K562 (cell line): Measurements from ENCODE around the gene UBE2Q1. TPM values are rescaled to one million over a fixed set of nuclear protein-coding genes. Genes with fewer than 3 reads are reported as not detected.
A peak's percentile ranks its signal among the peaks of the same experiment; 100 is the strongest.

Source experiments
- HMGN3 ChIP-seq: IDR thresholded peaks from 2 replicates; pipeline ENCODE4 v1.6.1; 2011; ENCODE audit warnings: borderline replicate concordance, low read depth, mild to moderate bottlenecking, mixed read lengths, low read length; ENCODE audit not compliant: insufficient read length; ENCODE audit errors: extremely low read depth
- MYC ChIP-seq, 2 experiments: fragments of 250-450 bp in 1 of 2; sonication (Bioruptor Pico) in 1 of 2; IDR thresholded peaks; 2 replicates each; pipeline versions ENCODE4 v1.5.1 to v1.6.1; 2012 to 2021; ENCODE audit warnings: low read depth in 2 of 2, borderline replicate concordance in 1 of 2, improper control_type of control experiment in 1 of 2, low read length in 1 of 2, mild to moderate bottlenecking in 1 of 2, moderate library complexity in 1 of 2
- NR2C1 ChIP-seq, 2 experiments: fragments of 450-650 bp; IDR thresholded peaks; 2 replicates each; pipeline ENCODE4 v1.6.1; 2017; ENCODE audit warnings: mild to moderate bottlenecking in 2 of 2, antibody characterized with exemption in 1 of 2, inconsistent platforms in 1 of 2, missing compliant biosample characterization in 1 of 2, missing genetic modification characterization in 1 of 2
- SIN3A ChIP-seq, 2 experiments: fragments of 150-350 bp in 1 of 2; IDR thresholded peaks; 2 replicates each; pipeline ENCODE4 v1.6.1; 2011 to 2016; ENCODE audit warnings: borderline replicate concordance in 2 of 2, low read depth in 2 of 2, low read length in 2 of 2, mild to moderate bottlenecking in 2 of 2, moderate library complexity in 2 of 2; ENCODE audit not compliant: control insufficient read depth in 1 of 2
- WHSC1 ChIP-seq: IDR thresholded peaks from one replicate; pipeline ENCODE4 v1.6.1; 2012; ENCODE audit warnings: low read length, control low read depth, inconsistent platforms
- polyA plus RNA-seq, 8 experiments: library from polyadenylated mRNA; depleted of rRNA in 4 of 8; stranded (reverse) in 5 of 8; unstranded in 3 of 8; fragments of >200 nt; fragmentation: Nextera tagmentation in 2 of 8; fragmentation: Illumina TruSeq in 1 of 8; extraction: Ambion mirVana in 2 of 8; extraction: Trizol in 1 of 8; gene quantifications; 2 replicates each; pipeline versions ENCODE4 v1.2.1 to v1.2.3, GENCODE V29; 2011 to 2014; ENCODE audit warnings: inconsistent platforms in 1 of 8, missing spikeins in 1 of 8
- total RNA-seq, 7 experiments: library from RNA; depleted of rRNA in 6 of 7; stranded (reverse); fragments of >200 nt in 6 of 7; fragmentation: Illumina TruSeq in 2 of 7; extraction: Trizol in 2 of 7; gene quantifications; 2 replicates each; pipeline versions ENCODE4 v1.2.1 to v1.2.3, GENCODE V29; 2011 to 2021; ENCODE audit warnings: low replicate concordance in 1 of 7
- TF ChIP-seq, protein P1 (sequence below), 2 experiments: fragments of 450-650 bp; IDR thresholded peaks; 2 replicates each; pipeline ENCODE4 v1.6.1; 2016; ENCODE audit warnings: mild to moderate bottlenecking in 2 of 2, borderline replicate concordance in 1 of 2, low read depth in 1 of 2, moderate library complexity in 1 of 2
- TF ChIP-seq, protein P2 (sequence below), 2 experiments: fragments of 450-650 bp; formaldehyde crosslinking in 1 of 2; IDR thresholded peaks; 2 replicates each; pipeline versions ENCODE4 v1.4.0 to v1.6.1; 2014 to 2020; ENCODE audit warnings: mild to moderate bottlenecking in 2 of 2, borderline replicate concordance in 1 of 2, low read depth in 1 of 2

Gene UBE2Q1
- total and polyA plus RNA-seq, 9 of the 15 experiments (the other 6 are each of a cell fraction or from before 2014, with no cell fraction given), result 8.0 to 58.8 (median 27.6) TPM

GRCh38 chr1:154607609-154608396, 49.3 kb upstream of the UBE2Q1 start, which contains the start of gene ADAR (continued):
- TF ChIP-seq, protein P1, sequence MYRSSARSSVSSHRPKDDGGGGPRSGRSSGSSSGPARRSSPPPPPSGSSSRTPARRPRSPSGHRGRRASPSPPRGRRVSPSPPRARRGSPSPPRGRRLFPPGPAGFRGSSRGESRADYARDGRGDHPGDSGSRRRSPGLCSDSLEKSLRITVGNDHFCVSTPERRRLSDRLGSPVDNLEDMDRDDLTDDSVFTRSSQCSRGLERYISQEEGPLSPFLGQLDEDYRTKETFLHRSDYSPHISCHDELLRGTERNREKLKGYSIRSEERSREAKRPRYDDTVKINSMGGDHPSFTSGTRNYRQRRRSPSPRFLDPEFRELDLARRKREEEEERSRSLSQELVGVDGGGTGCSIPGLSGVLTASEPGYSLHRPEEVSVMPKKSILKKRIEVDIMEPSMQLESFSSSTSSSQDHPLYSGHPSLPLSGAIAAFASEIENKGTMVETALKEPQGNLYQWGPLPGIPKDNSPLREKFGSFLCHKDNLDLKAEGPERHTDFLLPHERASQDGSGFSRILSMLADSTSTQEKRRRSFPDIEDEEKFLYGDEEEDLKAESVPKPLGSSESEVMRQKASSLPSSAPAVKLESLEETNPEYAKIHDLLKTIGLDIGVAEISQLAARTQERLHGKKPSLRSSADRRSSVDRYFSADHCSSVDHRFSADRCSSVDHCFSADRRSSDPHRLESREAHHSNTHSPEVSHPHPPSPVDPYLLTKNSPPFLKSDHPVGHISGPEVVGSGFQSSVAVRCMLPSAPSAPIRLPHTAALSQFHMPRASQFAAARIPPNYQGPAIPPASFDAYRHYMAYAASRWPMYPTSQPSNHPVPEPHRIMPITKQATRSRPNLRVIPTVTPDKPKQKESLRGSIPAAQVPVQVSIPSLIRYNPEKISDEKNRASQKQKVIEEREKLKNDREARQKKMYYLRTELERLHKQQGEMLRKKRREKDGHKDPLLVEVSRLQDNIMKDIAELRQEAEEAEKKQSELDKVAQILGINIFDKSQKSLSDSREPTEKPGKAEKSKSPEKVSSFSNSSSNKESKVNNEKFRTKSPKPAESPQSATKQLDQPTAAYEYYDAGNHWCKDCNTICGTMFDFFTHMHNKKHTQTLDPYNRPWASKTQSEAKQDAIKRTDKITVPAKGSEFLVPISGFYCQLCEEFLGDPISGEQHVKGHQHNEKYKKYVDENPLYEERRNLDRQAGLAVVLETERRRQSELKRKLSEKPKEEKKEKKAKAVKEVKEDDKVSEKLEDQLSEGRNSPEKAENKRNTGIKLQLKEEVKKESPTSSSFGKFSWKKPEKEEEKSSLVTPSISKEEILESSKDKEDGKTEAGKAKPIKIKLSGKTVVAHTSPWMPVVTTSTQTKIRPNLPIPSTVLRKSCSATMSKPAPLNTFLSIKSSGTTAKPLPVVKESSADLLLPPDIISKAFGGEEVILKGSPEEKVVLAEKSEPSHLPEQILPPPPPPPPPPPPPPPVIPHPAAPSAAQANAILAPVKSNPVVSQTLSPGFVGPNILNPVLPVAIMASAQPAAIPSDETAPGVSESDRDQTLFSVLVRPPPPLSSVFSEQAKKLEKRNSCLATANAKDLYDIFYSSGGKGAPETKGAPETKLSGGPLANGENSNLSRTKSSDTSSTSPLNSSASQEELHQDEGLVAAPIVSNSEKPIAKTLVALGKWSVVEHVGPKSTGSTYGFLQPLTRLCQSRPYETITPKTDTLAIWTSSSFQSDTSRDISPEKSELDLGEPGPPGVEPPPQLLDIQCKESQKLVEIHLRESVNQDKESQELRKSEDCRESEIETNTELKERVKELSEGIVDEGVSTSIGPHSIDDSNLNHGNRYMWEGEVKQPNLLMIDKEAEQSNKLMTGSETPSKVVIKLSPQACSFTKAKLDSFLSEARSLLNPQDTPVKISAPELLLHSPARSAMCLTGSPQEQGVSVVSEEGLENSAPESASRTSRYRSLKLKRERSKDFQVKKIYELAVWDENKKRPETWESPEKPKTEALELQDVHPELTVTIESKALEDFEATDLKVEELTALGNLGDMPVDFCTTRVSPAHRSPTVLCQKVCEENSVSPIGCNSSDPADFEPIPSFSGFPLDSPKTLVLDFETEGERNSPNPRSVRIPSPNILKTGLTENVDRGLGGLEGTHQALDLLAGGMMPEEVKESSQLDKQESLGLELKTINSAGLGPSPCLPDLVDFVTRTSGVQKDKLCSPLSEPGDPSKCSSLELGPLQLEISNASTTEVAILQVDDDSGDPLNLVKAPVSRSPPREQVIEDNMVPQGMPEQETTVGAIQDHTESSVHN (IDR thresholded peaks at IDR 0.05; ENCODE audit: borderline replicate concordance in 1 of 2, low read depth in 1 of 2), result peak in 1 of 2 experiments; percentile 67; a peak in 1 of 4 replicates
- peak; percentile 53 for TF ChIP-seq HMGN3
- 0 out of 4 replicates have a peak, but pooled peaks of 1 of the 2 experiments have one; percentile 4 for TF ChIP-seq SIN3A (IDR thresholded peaks at IDR 0.05; ENCODE audit: borderline replicate concordance in 2 of 2, control insufficient read depth in 1 of 2, low read depth in 2 of 2, low read length in 2 of 2)
- TF ChIP-seq WHSC1, result no peak
- TF ChIP-seq NR2C1 (IDR thresholded peaks at IDR 0.05), result no peak
- TF ChIP-seq NR2C1 (tag; IDR thresholded peaks at IDR 0.05), result no peak
- TF ChIP-seq MYC (IDR thresholded peaks at IDR 0.05; ENCODE audit: low read depth, low read length), result peak; percentile 79
- no peak for TF ChIP-seq MYC (CRISPR knock-in tag; IDR thresholded peaks at IDR 0.05; ENCODE audit: borderline replicate concordance, low read depth)
- TF ChIP-seq, protein P2, sequence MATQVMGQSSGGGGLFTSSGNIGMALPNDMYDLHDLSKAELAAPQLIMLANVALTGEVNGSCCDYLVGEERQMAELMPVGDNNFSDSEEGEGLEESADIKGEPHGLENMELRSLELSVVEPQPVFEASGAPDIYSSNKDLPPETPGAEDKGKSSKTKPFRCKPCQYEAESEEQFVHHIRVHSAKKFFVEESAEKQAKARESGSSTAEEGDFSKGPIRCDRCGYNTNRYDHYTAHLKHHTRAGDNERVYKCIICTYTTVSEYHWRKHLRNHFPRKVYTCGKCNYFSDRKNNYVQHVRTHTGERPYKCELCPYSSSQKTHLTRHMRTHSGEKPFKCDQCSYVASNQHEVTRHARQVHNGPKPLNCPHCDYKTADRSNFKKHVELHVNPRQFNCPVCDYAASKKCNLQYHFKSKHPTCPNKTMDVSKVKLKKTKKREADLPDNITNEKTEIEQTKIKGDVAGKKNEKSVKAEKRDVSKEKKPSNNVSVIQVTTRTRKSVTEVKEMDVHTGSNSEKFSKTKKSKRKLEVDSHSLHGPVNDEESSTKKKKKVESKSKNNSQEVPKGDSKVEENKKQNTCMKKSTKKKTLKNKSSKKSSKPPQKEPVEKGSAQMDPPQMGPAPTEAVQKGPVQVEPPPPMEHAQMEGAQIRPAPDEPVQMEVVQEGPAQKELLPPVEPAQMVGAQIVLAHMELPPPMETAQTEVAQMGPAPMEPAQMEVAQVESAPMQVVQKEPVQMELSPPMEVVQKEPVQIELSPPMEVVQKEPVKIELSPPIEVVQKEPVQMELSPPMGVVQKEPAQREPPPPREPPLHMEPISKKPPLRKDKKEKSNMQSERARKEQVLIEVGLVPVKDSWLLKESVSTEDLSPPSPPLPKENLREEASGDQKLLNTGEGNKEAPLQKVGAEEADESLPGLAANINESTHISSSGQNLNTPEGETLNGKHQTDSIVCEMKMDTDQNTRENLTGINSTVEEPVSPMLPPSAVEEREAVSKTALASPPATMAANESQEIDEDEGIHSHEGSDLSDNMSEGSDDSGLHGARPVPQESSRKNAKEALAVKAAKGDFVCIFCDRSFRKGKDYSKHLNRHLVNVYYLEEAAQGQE (IDR thresholded peaks at IDR 0.05; ENCODE audit: borderline replicate concordance), result no peak
- TF ChIP-seq, protein P2 (CRISPR knock-in tag; IDR thresholded peaks at IDR 0.05; ENCODE audit: low read depth), result peak; percentile 60; the same call in 1 of the 2 replicates
